ENCODE results near the gene PDE4B.
"Not testable (repeated sequence)": the region's sequence is repeated elsewhere in the genome, so short reads cannot be mapped to it uniquely, and the experiment has no call there.

PDE4B gene

GRCh38 chr1:66136423-66136822, 343.7 kb downstream of the PDE4B start:
- DNase-seq (ENCODE audit: low read depth): not testable (repeated sequence)

- no peak for DNase-seq (ENCODE audit: low read depth)
Measured at GRCh38 chr1:66137235-66137634, 344.5 kb downstream of the PDE4B start.

GRCh38 chr1:66138613-66139012, 345.9 kb downstream of the PDE4B start:
- DNase-seq (ENCODE audit: low read depth): no peak

- DNase-seq (ENCODE audit: low read depth): no peak
Measured at GRCh38 chr1:66140072-66140471, 347.4 kb downstream of the PDE4B start.

GRCh38 chr1:66143651-66144050, 351.0 kb downstream of the PDE4B start:
- DNase-seq (ENCODE audit: low read depth): no peak

GRCh38 chr1:66147226-66147835, 354.6 kb downstream of the PDE4B start:
- no peak for DNase-seq (ENCODE audit: low read depth)

- no peak for DNase-seq (ENCODE audit: low read depth)
Measured at GRCh38 chr1:66152034-66152433, 359.3 kb downstream of the PDE4B start.

- no peak for DNase-seq (ENCODE audit: low read depth)
Measured at GRCh38 chr1:66154394-66154793, 361.7 kb downstream of the PDE4B start.

GRCh38 chr1:66156144-66156543, 363.4 kb downstream of the PDE4B start:
- DNase-seq (ENCODE audit: low read depth): no peak

- no peak for DNase-seq (ENCODE audit: low read depth)
Measured at GRCh38 chr1:66159800-66160199, 367.1 kb downstream of the PDE4B start.

GRCh38 chr1:66160719-66161118, 368.0 kb downstream of the PDE4B start:
- no peak for DNase-seq (ENCODE audit: low read depth)

- no peak for DNase-seq (ENCODE audit: low read depth)
Measured at GRCh38 chr1:66166753-66167152, 374.1 kb downstream of the PDE4B start.

- no peak for DNase-seq (ENCODE audit: low read depth)
Measured at GRCh38 chr1:66167267-66167666, 374.6 kb downstream of the PDE4B start.

- DNase-seq (ENCODE audit: low read depth): no peak
Measured at GRCh38 chr1:66168467-66168887, 375.8 kb downstream of the PDE4B start.

GRCh38 chr1:66168948-66169671, 376.4 kb downstream of the PDE4B start:
- DNase-seq (ENCODE audit: low read depth): no peak

GRCh38 chr1:66172272-66172671, 379.6 kb downstream of the PDE4B start:
- DNase-seq (ENCODE audit: low read depth): no peak

- DNase-seq (ENCODE audit: low read depth): no peak
Measured at GRCh38 chr1:66175098-66175497, 382.4 kb downstream of the PDE4B start.

GRCh38 chr1:66175581-66175980, 382.9 kb downstream of the PDE4B start:
- no peak for DNase-seq (ENCODE audit: low read depth)

- DNase-seq (ENCODE audit: low read depth): no peak
Measured at GRCh38 chr1:66176012-66176715, 383.5 kb downstream of the PDE4B start.

- no peak for DNase-seq (ENCODE audit: low read depth)
Measured at GRCh38 chr1:66176832-66177231, 384.1 kb downstream of the PDE4B start.

GRCh38 chr1:66177510-66177909, 384.8 kb downstream of the PDE4B start:
- DNase-seq (ENCODE audit: low read depth): no peak

GRCh38 chr1:66182026-66182425, 389.3 kb downstream of the PDE4B start:
- no peak for DNase-seq (ENCODE audit: low read depth)

- DNase-seq (ENCODE audit: low read depth): no peak
Measured at GRCh38 chr1:66182551-66183178, 390.0 kb downstream of the PDE4B start.
